SKM-1 treated with dmso at 0.1 percent for 144 hours (cell line): ENCODE results near the gene PIK3R6.

Experiments used
- DNase-seq: peaks from one replicate; lab custom pipeline; 2025; ENCODE audit not compliant: unreplicated experiment; lab: John Stamatoyannopoulos, UW

Gene PIK3R6

DNA sequence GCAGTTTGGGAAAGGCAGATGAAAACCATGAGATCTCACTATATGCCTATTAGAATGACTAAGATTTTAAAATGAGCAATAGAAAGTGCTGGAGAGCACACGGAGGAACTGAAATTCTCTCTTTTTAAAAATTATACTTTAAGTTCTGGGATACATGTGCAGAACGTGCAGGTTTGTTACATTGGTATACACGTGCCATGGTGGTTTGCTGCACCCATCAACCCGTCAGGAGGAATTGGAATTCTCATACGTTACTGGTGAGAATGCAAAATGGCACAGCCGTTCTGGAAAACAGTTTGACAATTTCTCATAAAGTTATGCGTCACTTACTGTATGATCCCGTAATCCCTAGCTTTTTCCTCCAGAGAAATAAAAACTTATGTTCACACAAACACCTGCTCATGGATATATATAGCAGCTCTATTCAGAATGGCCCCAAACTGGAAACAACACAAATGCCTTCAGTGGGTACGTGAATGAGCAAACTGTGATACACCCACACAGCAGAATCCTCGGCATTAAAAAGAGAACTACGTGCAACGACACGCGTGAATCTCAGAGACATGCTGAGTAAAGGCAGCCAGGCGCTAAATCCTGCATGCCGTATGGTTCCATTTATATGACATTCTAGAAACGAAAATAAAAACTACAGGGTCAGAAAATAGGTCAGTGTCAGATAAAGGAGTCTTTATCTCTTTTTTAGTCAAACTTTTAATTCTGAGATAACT is 11.8 kb downstream of the PIK3R6 start:
- no peak for DNase-seq

DNA sequence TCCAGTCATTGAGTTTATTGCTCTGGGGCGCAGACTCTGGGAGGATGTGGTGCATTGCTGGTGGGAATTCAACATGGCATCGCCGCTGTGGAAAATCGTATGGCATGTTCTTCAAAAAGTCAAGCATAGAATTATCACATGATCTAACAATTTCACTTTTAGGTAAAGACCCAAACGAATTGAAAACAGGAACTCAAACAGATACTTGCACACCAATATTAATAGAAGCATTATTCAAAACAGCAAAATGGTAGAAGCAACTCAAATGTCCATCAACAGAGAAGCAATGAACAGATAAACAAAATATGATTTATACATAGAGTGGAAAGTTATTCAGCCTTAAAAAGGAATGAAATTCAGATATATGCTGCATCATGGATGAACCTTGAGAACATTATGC is 15.9 kb downstream of the PIK3R6 start:
- no peak for DNase-seq

GRCh38 chr17:8849311-8850041 is 18.0 kb downstream of the PIK3R6 start:
- DNase-seq: peak; percentile 77

DNA sequence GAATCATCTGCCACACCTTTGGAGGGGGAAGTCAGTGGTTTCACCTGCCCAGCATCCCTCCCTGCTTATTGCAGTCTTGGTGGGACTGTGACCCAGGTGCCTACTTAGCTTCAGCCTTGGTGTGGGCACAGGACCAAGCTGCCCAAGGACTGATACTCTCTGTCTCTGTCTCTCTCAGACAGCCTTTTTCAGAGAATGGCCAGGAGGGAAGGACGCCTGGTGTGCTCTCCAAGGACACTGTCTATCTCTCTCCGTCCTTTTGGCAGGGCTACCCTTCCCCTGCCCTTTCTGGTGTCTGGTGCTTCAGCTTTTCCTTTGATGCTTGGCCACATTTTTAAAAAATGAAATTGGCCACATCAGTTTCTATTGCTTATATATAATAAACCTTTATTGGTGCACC is 19.6 kb downstream of the PIK3R6 start:
- no peak for DNase-seq

GRCh38 chr17:8846768-8847211 is 20.7 kb downstream of the PIK3R6 start:
- DNase-seq: no peak

GRCh38 chr17:8844229-8845218 is 22.9 kb downstream of the PIK3R6 start:
- DNase-seq: no peak

DNA sequence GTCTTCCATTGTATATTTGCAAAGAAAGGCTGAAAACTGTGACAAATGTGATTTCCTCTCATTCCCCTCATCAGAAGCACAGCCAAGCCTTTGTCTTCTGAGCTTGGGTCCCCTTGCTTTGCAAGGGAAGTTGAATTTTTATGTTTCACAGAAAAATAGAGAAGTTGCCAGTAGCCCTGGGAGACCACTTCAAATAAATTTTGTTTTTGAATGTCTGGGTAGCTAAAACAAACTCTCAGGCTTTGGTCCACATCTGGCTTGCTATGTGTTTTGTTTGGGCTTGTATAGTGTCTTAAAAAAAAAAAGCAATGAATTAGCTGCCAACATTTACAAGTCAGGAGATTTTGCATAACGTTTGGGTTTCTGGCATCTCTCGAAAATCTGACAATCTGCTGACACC is 24.1 kb downstream of the PIK3R6 start:
- no peak for DNase-seq

- no peak for DNase-seq
These were observed 25.6 kb downstream of the PIK3R6 start for GRCh38 chr17:8841844-8842243.

GRCh38 chr17:8839410-8839935 is 28.0 kb downstream of the PIK3R6 start:
- DNase-seq: no peak

DNA sequence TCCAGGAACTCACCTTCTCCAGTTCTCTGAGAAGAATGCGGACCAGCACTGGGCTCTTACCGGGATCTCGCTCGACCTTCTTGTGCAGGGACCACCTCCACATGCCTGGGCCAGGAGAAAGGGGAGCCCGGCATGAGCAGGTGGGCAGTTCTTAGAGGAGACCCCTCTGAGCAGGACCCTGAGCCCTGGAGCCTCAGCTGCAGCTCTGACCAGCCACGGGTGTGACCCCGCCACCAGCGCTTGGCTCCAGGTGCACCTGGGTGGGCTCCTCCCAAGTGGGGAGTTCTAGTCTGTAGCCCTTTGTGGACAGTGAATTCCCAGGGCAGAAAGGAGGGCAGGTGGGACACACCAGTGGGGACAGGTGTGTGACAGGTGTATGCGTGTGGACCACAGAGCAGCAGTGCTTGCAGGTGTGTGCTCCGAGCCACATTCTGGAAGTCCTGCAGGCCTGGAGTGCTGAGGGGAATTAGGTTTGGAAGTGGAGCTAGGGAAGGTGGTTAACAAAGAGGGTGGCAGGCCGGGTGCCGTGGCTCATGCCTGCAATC is 28.9 kb downstream of the PIK3R6 start:
- DNase-seq: no peak

DNA sequence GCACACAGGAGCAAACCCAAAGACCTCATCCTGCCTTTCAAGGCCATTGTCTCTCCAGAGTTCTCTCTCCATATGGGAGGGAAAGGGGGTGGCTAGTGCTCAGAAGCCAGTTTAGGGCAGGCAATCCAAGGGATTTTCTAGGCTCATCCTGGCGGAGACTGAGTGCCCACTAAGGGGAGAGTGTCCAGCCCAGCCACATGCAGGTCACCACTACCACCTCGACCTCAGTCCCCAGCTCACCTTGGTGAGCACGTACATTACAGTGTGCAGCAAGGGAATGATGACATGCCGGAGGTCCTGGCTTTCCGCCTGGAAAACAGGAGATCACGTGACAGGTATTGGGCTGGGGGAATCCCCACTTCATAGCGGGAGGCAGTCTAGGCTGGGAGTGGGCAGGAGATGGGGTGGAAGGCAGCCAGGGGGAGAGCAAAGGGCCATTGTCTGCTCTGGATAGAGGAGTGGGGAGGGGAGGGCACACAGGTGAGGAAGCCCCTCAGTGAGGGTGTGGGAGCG is 29.9 kb downstream of the PIK3R6 start:
- no peak for DNase-seq

GRCh38 chr17:8836821-8837562 is 30.5 kb downstream of the PIK3R6 start:
- no peak for DNase-seq

GRCh38 chr17:8835631-8836364 is 31.7 kb downstream of the PIK3R6 start:
- DNase-seq: no peak

- DNase-seq: no peak
These were observed 32.4 kb downstream of the PIK3R6 start for GRCh38 chr17:8835106-8835505.

DNA sequence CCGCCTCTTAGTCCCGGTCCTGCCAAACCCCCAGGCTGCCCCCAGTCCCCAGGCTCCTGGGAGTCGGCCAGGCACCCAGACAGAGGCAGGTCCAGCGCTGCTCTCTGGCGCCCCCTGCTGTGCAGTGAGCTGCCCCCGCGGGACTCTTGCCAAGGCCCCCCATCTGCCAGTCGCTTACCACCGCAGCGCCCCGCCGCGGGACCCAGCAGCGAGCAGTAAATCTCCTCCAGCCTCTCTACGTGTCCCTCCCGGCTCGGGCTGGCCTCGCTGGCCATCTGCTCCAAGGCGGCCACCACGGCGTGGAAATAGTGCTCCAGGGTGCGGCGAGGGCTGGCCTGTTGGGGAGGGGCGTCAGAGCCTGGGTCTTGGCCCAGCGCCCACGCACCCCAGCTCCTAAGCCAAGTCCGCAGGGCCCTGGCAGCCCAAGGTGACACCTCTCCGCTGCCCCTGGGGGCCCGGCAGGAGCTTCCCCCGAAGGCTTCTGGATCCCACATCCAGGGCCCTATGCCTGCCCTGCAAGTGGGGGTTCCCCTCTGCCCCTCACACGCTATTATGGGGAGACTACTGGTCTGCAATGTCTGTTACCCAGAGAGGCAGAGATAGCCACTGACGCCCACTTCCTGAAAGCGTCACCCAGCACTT is 34.6 kb downstream of the PIK3R6 start:
- DNase-seq: no peak

- DNase-seq: no peak
These were observed 36.1 kb downstream of the PIK3R6 start for GRCh38 chr17:8831234-8831849.

DNA sequence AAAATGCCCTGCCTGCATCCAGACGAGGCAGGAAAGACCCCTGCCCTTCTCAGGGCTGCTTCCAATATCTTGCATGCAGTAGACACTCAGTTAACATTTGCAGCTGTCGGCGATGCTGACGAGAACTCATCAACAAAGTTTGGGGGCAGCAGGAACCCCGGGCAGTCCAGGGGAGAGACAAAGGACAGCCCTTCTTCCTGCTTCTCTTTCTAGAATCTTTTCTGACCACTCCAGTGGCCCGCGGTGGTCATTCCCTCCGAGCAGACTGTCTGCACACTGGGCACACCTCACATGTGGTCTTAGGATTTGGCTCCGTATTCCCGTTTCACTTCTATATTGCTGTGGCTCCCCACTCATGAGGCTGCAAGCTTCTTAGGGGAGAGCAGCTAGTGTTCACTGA is 37.3 kb downstream of the PIK3R6 start:
- no peak for DNase-seq
